NCI-H524 treated with DMSO at 0.1 percent for 48 hours (cell line): Measurements from ENCODE around the gene CTTN.
A peak's percentile ranks its signal among the peaks of the same experiment; 100 is the strongest.
"Not testable (repeated sequence)": the region's sequence is repeated elsewhere in the genome, so short reads cannot be mapped to it uniquely, and the experiment has no call there.

Experiments used
- DNase-seq: peaks from one replicate; lab custom pipeline; 2025; lab: John Stamatoyannopoulos, UW

CTTN gene

GRCh38 chr11:70429724-70430521 is 31.6 kb downstream of the CTTN start:
- DNase-seq: no peak

GRCh38 chr11:70430671-70431574 is 32.6 kb downstream of the CTTN start:
- no peak for DNase-seq

- no peak for DNase-seq
Observed at GRCh38 chr11:70431611-70432010, 33.3 kb downstream of the CTTN start.

GRCh38 chr11:70432065-70432464 is 33.7 kb downstream of the CTTN start:
- no peak for DNase-seq

- no peak for DNase-seq
Observed at GRCh38 chr11:70432580-70432979, 34.3 kb downstream of the CTTN start.

- no peak for DNase-seq
Observed at GRCh38 chr11:70433038-70433437, 34.7 kb downstream of the CTTN start.

- DNase-seq: no peak
Observed at GRCh38 chr11:70433526-70433925, 35.2 kb downstream of the CTTN start.

- no peak for DNase-seq
Observed at GRCh38 chr11:70433966-70434812, 35.9 kb downstream of the CTTN start.

GRCh38 chr11:70434813-70435278 is 36.5 kb downstream of the CTTN start:
- no peak for DNase-seq

- DNase-seq: no peak
Observed at GRCh38 chr11:70435361-70435760, 37.0 kb downstream of the CTTN start.

- DNase-seq: no peak
Observed at GRCh38 chr11:70435765-70436500, 37.6 kb downstream of the CTTN start.

- no peak for DNase-seq
Observed at GRCh38 chr11:70436501-70436860, 38.2 kb downstream of the CTTN start.

GRCh38 chr11:70437111-70437784 is 38.9 kb downstream of the CTTN start:
- no peak for DNase-seq

GRCh38 chr11:70440206-70440605 is 41.9 kb downstream of the CTTN start:
- DNase-seq: peak; percentile 51

- no peak for DNase-seq
Observed at GRCh38 chr11:70443773-70444030, 45.4 kb downstream of the CTTN start.

GRCh38 chr11:70445091-70445490 is 46.8 kb downstream of the CTTN start:
- DNase-seq: no peak

GRCh38 chr11:70445605-70446004 is 47.3 kb downstream of the CTTN start:
- DNase-seq: no peak

GRCh38 chr11:70448983-70449567 is 50.7 kb downstream of the CTTN start:
- DNase-seq: no peak

GRCh38 chr11:70454197-70454767 is 56.0 kb downstream of the CTTN start:
- DNase-seq: no peak

- not testable (repeated sequence) for DNase-seq
Observed at GRCh38 chr11:70454811-70455210, 56.5 kb downstream of the CTTN start.
